ENCODE data around the gene RPS15A. TPM values are rescaled to one million over a fixed set of nuclear protein-coding genes. Genes with fewer than 3 reads are reported as not detected.
"Not testable (repeated sequence)": the region's sequence is repeated elsewhere in the genome, so short reads cannot be mapped to it uniquely, and the experiment has no call there.

The RPS15A gene
- total RNA-seq, 5 donors from 2014 or later (not counting 1 experiment from before 2014, with no cell fraction given) = 2,862 to 3,462 (median 2,982) TPM

DNA sequence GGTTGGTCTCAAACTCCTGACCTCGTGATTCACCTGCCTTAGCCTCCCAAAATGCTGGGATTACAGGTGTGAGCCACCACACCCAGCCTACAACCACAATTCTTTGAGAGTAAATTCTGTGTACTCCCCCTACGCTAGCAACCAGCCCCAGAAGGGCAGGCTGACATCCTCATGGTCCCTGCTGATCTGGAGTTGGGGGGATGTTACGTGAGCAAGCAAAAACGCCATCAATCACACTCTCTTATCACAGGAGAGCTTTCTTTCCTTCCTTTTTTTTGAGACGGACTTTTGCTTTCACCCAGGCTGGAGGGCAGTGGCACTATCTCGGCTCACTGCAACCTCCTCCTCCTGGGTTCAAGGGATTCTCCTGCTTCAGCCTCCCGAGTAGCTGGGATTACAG is 18.0 kb downstream of the RPS15A start:
- POLR2A ChIA-PET = interaction anchor here in 1 of 2 donors (0.7 kb wide), 1 partner anchor 57 kb away, joined by 3 read pairs; no protein-coding TSS in a partner anchor
- H3K4me3 Mint-ChIP-seq = not testable (repeated sequence)
- CTCF ChIA-PET = interaction anchor here in 1 of 2 donors (0.5 kb wide), 1 partner anchor 787 kb away, joined by 3 read pairs; no protein-coding TSS in a partner anchor

DNA sequence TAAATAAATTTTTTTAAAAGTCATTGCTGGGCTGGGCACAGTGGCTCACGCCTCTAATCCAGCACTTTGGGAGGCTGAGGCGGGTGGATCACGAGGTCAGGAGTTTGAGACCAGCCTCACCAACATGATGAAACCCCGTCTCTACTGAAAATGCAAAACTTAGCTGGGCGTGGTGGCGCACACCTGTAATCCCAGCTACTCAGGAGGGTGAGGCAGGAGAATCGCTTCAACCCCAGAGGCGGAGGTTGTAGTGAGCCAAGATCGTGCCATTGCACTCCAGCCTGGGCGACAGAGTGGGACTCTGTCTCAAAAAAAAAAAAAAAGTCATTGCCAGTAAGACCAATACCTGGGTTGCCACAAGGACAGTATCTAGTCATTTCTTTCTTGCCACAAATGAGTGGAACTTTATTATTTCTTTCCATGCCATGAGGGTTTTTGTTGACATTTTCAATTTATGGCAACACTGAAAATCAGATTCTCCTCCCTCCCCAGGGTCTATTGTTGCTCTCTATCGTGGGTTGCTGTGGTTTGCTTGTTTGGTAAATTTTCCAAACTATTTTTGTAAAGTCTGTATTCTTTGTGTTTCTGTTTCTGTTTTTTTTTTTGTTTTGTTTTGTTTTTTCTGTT is 19.7 kb downstream of the RPS15A start:
- H3K36me3 Mint-ChIP-seq; H3K9me3 ChIP-seq; POLR2A ChIA-PET; H3K27me3 Mint-ChIP-seq; H3K4me3 Mint-ChIP-seq; DNase-seq; H3K36me3 ChIP-seq (ENCODE audit: control insufficient read depth in 2 of 2, extremely low read depth in 1 of 2, insufficient read depth in 1 of 2, low read length in 1 of 2); H3K4me3 ChIP-seq (ENCODE audit: control insufficient read depth in 1 of 2, extremely low read depth in 1 of 2, low read length in 1 of 2); H3K9me3 Mint-ChIP-seq; ATAC-seq (replicated peaks in 1 of 4); H3K27me3 ChIP-seq (replicated peaks in 1 of 2; ENCODE audit: control insufficient read depth in 2 of 2, extremely low read depth in 1 of 2, insufficient read depth in 2 of 2, low read length in 1 of 2); H3K27ac ChIP-seq (ENCODE audit: low read length): not testable (repeated sequence)
- Mint-ChIP-seq H3K4me1 (peaks cover 8 to 21% (median 19%) of the 10 kb centered on the region in 3 donors), H3K27ac (peak overlapping the region in 1 of 2 donors; percentile 39)
- H3K4me1 ChIP-seq (ENCODE audit: control insufficient read depth in 1 of 2, extremely low read depth in 1 of 2, insufficient read depth in 2 of 2, low read length in 2 of 2) = peaks cover 4 to 21% of the 10 kb centered on the region in 2 experiments
- WGBS (ENCODE audit: insufficient coverage) = 89% methylated on average over 8 of the region's 11 CpGs
- CTCF ChIA-PET = interaction anchor here in 1 of 2 donors (0.7 kb wide), 1 partner anchor 199 kb away, joined by 10 read pairs; no protein-coding TSS in a partner anchor

More for the DNA sequence above, 18.0 kb downstream of the RPS15A start:
- not testable (repeated sequence) for H3K27ac Mint-ChIP-seq; H3K27ac ChIP-seq (ENCODE audit: low read length); H3K9me3 ChIP-seq; H3K36me3 ChIP-seq (ENCODE audit: control insufficient read depth in 2 of 2, extremely low read depth in 1 of 2, insufficient read depth in 1 of 2, low read length in 1 of 2); ATAC-seq (replicated peaks in 1 of 4); H3K4me1 ChIP-seq (ENCODE audit: control insufficient read depth in 1 of 2, extremely low read depth in 1 of 2, insufficient read depth in 2 of 2, low read length in 2 of 2); H3K36me3 Mint-ChIP-seq; H3K27me3 Mint-ChIP-seq; DNase-seq; H3K4me3 ChIP-seq (ENCODE audit: control insufficient read depth in 1 of 2, extremely low read depth in 1 of 2, low read length in 1 of 2); H3K27me3 ChIP-seq (replicated peaks in 1 of 2; ENCODE audit: control insufficient read depth in 2 of 2, extremely low read depth in 1 of 2, insufficient read depth in 2 of 2, low read length in 1 of 2); H3K9me3 Mint-ChIP-seq
- peaks cover 8 to 14% (median 11%) of the 10 kb centered on the region in 3 donors for H3K4me1 Mint-ChIP-seq
- WGBS (ENCODE audit: insufficient coverage) = 77% methylated on average over 3 of the region's 7 CpGs

DNA sequence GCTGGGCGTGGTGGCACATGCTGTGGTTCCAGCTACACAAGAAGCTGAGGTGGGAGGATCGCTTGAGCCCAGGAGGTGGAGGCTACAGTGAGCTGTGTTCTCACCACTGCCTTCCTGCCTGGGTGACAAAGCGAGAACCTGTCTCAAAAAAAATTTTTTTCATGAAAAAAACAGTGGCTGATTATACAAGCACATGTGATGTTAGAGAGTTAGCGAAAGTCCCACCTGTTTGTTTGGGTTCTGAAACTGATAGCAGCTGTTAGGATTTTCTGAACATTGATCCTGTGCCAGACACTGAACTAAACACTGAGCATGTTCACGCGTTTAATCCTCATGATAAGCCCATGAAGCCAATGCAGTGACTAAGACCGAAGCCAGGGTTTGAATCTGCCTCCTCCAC is 22.9 kb downstream of the RPS15A start:
- not testable (repeated sequence) for H3K27me3 ChIP-seq (replicated peaks in 1 of 2; ENCODE audit: control insufficient read depth in 2 of 2, extremely low read depth in 1 of 2, insufficient read depth in 2 of 2, low read length in 1 of 2); H3K27me3 Mint-ChIP-seq; H3K36me3 ChIP-seq (ENCODE audit: control insufficient read depth in 2 of 2, extremely low read depth in 1 of 2, insufficient read depth in 1 of 2, low read length in 1 of 2); H3K27ac ChIP-seq (ENCODE audit: low read length); H3K9me3 ChIP-seq; H3K36me3 Mint-ChIP-seq; H3K9me3 Mint-ChIP-seq; H3K4me3 ChIP-seq (ENCODE audit: control insufficient read depth in 1 of 2, extremely low read depth in 1 of 2, low read length in 1 of 2)
- peak overlapping the region in 1 of 3 donors; percentile 9 for H3K4me3 Mint-ChIP-seq
- H3K4me1 Mint-ChIP-seq = peaks cover 8 to 23% (median 21%) of the 10 kb centered on the region in 3 donors
- H3K27ac Mint-ChIP-seq = peak overlapping the region; percentile 66 to 78
- WGBS (ENCODE audit: insufficient coverage) = 0% methylated on average over 2 of the region's 7 CpGs
- peaks cover 4 to 21% of the 10 kb centered on the region in 2 experiments for H3K4me1 ChIP-seq (ENCODE audit: control insufficient read depth in 1 of 2, extremely low read depth in 1 of 2, insufficient read depth in 2 of 2, low read length in 2 of 2)
- DNase-seq = peak in 30 of 35 experiments; percentile 16 to 65 (median 32)
- peak; percentile 75 to 93 (median 87) for ATAC-seq (replicated peaks in 1 of 4)
- POLR2A ChIA-PET = interaction anchor here in 1 of 2 donors (0.6 kb wide), 1 partner anchor 1424 kb away, joined by 3 read pairs; no protein-coding TSS in a partner anchor
- CTCF ChIA-PET = interaction anchor here in 1 of 2 donors (0.8 kb wide), 1 partner anchor 34 kb away, joined by 3 read pairs; the partner anchor contains the start of gene ARL6IP1

DNA sequence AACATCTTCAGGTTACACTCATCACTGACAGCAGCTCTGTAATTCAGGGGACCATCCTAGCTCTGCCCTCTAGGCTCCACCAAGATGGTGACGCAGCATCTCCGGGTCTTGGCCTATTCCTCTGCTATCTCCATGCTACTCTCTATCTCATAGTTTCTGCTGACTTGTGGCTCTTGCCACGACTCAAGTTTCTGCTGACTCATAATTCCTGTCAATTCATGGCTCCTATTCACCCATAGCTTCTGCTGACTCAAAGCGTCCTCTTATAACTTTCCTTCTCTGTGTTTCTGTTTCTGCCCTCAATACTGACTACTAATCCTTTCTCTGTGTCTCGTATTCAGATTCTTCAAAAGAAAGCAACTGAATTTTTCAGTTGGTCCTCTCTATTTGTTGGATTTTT is 27.4 kb downstream of the RPS15A start:
- H3K27ac Mint-ChIP-seq; ATAC-seq (replicated peaks in 1 of 4); H3K36me3 ChIP-seq (ENCODE audit: control insufficient read depth in 2 of 2, extremely low read depth in 1 of 2, insufficient read depth in 1 of 2, low read length in 1 of 2); CTCF ChIA-PET; H3K27me3 ChIP-seq (replicated peaks in 1 of 2; ENCODE audit: control insufficient read depth in 2 of 2, extremely low read depth in 1 of 2, insufficient read depth in 2 of 2, low read length in 1 of 2); DNase-seq; H3K4me3 ChIP-seq (ENCODE audit: control insufficient read depth in 1 of 2, extremely low read depth in 1 of 2, low read length in 1 of 2); H3K36me3 Mint-ChIP-seq; POLR2A ChIA-PET; H3K9me3 Mint-ChIP-seq; H3K9me3 ChIP-seq; H3K27ac ChIP-seq (ENCODE audit: low read length); H3K4me3 Mint-ChIP-seq; H3K27me3 Mint-ChIP-seq: not testable (repeated sequence)
- peaks cover 0 to 20% of the 10 kb centered on the region in 2 experiments for H3K4me1 ChIP-seq (ENCODE audit: control insufficient read depth in 1 of 2, extremely low read depth in 1 of 2, insufficient read depth in 2 of 2, low read length in 2 of 2)
- peaks cover 7 to 20% (median 16%) of the 10 kb centered on the region in 3 donors for H3K4me1 Mint-ChIP-seq
- no CpG with 5 or more reads among the region's 5 CpGs for WGBS (ENCODE audit: insufficient coverage)

DNA sequence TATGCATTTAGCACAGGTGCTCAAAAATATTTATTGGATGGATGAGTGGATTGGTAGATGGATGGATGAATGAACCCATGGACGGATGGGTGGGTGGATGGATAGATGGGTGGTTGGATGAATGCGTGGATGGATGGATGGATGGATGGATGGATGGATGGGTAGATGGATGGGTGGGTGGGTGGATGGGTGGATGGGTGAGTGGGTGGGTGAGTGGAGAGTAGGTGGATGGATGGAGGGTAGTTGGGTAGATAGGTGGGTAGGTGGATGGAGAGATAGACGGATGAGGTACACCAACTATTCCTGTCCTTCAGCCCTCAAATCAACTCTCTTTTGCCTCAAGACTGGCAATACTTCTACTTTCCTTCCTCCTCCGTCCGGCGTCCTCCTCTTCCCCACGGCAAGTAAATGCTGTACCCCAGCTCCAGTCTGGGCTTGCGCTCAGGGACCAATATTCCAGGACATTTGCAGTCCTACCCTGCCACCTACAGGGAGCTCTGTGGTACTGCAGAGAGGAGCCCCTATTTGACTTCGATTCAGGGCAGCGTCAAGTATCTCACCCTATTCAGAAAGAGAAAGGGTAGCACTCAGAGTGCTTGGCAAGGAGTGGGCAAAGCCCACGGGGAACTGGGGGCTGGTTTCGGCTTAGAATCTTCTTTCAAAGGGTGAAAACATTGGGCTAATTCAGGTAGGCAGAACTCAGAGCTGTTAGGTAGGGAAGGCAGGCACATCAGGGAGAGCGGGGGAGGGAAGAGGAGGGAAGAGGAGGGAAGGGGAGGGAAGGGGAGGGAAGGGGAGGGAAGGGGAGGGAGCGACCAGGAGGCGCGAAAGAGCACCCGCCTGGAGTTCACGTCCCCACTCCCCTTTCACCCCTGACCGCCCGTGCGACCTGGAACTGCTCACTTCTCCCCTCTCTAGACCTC is 30.3 kb downstream of the RPS15A start:
- CTCF ChIA-PET; H3K27ac ChIP-seq (ENCODE audit: low read length); H3K9me3 ChIP-seq; H3K9me3 Mint-ChIP-seq; H3K4me3 Mint-ChIP-seq; H3K4me3 ChIP-seq (ENCODE audit: control insufficient read depth in 1 of 2, extremely low read depth in 1 of 2, low read length in 1 of 2); H3K36me3 ChIP-seq (ENCODE audit: control insufficient read depth in 2 of 2, extremely low read depth in 1 of 2, insufficient read depth in 1 of 2, low read length in 1 of 2); H3K36me3 Mint-ChIP-seq; POLR2A ChIA-PET; H3K27me3 ChIP-seq (replicated peaks in 1 of 2; ENCODE audit: control insufficient read depth in 2 of 2, extremely low read depth in 1 of 2, insufficient read depth in 2 of 2, low read length in 1 of 2); H3K27me3 Mint-ChIP-seq: not testable (repeated sequence)
- H3K27ac Mint-ChIP-seq = peak overlapping the region; percentile 8 to 48
- WGBS (ENCODE audit: insufficient coverage) = 86% methylated on average over 2 of the region's 21 CpGs
- H3K4me1 Mint-ChIP-seq = peaks cover 15 to 21% (median 16%) of the 10 kb centered on the region in 3 donors
- peak in 32 of 35 experiments; percentile 5 to 56 (median 36) for DNase-seq
- peaks cover 0 to 18% of the 10 kb centered on the region in 2 experiments for H3K4me1 ChIP-seq (ENCODE audit: control insufficient read depth in 1 of 2, extremely low read depth in 1 of 2, insufficient read depth in 2 of 2, low read length in 2 of 2)
- peak; percentile 85 to 93 (median 88) for ATAC-seq (replicated peaks in 1 of 4)

DNA sequence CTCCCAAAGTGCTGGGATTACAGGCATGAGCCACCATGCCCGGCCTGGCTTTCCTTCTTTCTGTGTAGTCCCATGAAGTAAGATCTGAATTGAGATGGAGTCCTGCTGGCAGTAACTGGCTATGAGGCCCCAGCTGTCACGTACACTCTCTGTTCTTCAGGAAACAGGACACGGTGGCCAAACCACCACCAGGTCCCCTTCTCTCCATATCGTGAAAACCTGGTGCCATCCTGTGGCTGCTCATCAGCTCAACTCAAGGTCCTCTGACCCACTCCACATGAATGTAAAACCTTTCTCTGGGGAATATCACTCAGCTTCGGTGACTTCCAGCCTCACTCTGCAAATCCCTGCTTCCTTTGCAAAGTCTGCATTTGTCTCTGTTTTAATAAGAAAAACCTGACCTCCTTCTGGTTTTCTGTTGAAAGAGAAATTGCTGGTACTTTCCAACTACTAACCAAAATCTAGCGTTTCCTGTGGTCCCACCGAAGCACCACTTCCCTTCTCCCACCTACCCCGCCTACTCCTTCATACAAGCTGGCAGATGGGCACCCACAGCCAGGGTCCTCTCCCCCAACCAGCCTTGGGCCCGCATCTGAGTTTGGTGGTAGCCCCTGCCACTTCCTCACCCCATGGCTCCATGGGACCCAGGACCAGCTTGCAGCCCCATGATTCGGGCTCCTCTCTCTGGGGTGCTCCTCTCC is 32.0 kb downstream of the RPS15A start:
- H3K36me3 ChIP-seq (ENCODE audit: control insufficient read depth in 2 of 2, extremely low read depth in 1 of 2, insufficient read depth in 1 of 2, low read length in 1 of 2); DNase-seq; H3K27ac ChIP-seq (ENCODE audit: low read length); H3K9me3 ChIP-seq; POLR2A ChIA-PET; H3K4me3 ChIP-seq (ENCODE audit: control insufficient read depth in 1 of 2, extremely low read depth in 1 of 2, low read length in 1 of 2); H3K36me3 Mint-ChIP-seq; H3K4me3 Mint-ChIP-seq; H3K27me3 ChIP-seq (replicated peaks in 1 of 2; ENCODE audit: control insufficient read depth in 2 of 2, extremely low read depth in 1 of 2, insufficient read depth in 2 of 2, low read length in 1 of 2); H3K9me3 Mint-ChIP-seq; H3K27me3 Mint-ChIP-seq: not testable (repeated sequence)
- no CpG with 5 or more reads among the region's 10 CpGs for WGBS (ENCODE audit: insufficient coverage)
- peak in 3 of 4 experiments; percentile 17 to 41 (median 34) for ATAC-seq (replicated peaks in 1 of 4)
- CTCF ChIA-PET = interaction anchor here in 1 of 2 donors (0.6 kb wide), 2 partner anchors 63 to 829 kb away, joined by 3 to 4 read pairs; no protein-coding TSS in a partner anchor
- Mint-ChIP-seq H3K4me1 (peaks cover 15 to 21% (median 16%) of the 10 kb centered on the region in 3 donors), H3K27ac (peak overlapping the region; percentile 55 to 57)
- peaks cover 0 to 18% of the 10 kb centered on the region in 2 experiments for H3K4me1 ChIP-seq (ENCODE audit: control insufficient read depth in 1 of 2, extremely low read depth in 1 of 2, insufficient read depth in 2 of 2, low read length in 2 of 2)
